ENCODE results near the gene UNK. TPM values are rescaled to one million over a fixed set of nuclear protein-coding genes. Genes with fewer than 3 reads are reported as not detected.

Gene UNK
- polyA plus RNA-seq, 1 donor: 21.9 TPM

DNA sequence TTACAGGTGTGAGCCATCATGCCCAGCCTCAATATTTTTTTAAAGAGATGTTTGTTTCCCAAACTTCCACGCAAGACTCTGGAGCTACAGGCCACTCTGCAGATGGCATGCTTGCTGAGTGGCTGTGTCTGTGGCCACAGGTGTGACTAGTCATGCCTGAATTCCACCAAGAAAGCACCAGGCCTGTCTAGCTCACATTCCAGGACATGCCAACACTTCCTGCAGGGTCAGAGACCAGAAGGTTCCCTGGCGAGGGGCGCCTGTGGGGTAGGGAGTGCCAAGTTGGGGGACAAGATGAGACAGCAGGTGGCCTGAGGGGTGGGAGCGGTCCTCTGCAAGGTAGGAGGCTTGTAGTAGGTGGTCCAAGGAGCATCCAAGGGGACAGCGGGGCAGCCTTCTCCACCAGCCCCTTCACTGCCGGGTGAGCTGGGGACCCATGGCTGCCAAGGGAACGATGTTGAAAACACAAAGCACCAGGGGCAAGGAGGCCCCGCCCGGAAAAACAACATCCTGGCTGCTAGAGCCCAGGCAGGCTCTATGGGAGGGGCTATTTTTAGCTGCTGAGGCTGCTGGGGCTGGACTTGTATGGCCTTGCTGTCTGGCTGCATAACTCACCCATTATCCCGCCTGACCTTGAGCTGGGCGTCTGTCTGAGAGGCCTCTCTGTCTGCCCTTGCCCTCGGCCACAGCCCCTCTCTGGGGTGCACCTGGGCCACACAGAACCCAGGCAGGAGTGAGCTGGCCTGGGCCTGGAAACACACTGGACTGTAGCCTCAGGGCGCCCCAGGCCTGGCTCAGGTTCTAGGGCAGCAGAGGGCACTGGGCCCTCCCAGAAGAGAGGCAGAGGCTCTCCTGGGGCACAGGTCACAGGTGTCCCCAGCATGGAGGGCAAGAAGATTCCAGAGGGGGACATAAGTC, 88.1 kb downstream of the UNK start:
- no peak for DNase-seq (ENCODE audit: low read depth)

DNA sequence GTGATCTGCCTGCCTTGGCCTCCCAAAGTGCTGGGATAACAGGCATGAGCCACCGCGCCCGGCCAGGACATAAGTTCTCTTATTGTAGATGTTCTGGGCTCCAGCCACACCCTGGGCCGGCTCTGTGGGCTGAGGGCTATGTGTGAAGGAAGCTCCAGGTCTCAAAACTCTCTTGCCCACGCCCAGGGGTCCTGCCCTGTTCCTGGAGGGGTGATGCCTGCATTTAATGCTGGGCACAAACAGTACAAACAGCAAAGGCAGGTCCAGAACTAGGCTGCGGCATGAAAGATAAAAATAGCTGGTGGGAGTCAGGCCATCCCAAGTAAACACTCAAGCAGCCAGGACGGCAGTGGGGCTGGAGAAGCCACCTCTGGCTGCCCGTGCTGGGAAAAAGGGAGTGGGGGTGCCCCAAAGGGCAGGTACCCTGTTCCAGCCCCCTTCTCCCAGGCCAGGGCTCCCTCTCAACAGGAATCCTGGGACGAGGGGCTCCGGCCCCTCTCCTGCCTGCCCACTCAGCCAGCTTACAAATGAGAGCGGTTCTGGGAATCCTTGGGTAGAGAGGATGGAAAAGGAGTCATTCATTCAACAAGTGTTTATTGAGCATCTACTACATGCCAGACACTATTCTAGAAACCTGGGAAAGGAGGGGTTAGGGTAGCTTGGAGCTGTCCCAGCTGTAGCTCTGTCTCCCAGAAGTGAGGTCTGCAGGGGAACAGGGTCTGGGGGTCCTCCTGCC, 89.1 kb downstream of the UNK start:
- no peak for DNase-seq (ENCODE audit: low read depth)

DNA sequence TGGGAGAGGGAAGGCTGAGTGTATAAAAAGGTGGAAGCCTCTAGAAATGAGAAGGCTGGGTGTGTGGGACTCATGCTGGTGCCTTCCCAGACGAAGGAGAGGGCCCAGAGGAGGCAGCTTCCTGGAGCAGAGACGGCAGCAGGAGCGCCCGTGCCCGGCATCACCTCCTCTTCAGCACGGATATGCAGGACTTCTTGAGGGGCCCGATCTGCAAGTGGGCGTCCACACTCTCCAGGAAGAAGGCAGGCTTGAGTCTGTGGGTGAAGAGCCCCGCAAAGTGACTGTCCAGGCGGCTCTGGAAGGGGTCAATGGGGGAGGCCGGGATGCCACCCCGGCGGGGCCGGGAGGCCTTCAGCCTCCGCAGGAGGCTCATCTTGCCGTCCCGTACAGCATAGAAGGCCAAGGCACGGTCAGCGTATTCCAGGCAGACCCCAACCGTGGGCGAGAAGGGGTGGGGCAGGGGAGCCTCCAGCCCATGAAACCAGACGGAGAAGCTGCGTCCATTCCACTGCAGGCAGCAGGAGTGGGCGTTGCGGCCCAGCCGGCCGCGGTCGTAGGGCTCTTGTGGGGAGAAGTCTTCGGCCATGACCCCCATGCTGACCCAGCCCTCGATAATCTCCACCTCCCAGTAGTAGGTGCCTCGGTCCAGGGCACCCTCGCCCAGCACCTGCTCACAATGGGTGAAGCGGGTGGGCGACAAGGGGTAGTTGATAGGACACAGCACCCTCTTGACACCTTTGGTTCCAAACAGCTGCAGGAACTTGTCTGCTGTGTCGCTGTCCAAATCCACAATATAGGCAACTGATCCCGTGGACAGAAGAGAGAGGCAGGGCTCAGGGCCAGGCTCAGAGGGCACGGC, 89.9 kb downstream of the UNK start:
- DNase-seq (ENCODE audit: low read depth): no peak

Other genes starting within 250 kb of the UNK start
- 112 TPM for gene MYO15B, start 197.0 kb upstream of the UNK start, polyA plus RNA-seq (ENCODE audit: insufficient read length)
- 9.2 TPM for gene SMIM5, start 151.4 kb upstream of the UNK start, polyA plus RNA-seq (ENCODE audit: insufficient read length)
- gene RECQL5, start 117.7 kb upstream of the UNK start, polyA plus RNA-seq (ENCODE audit: insufficient read length): 15.0 TPM
- gene SAP30BP, start 117.5 kb upstream of the UNK start, polyA plus RNA-seq (ENCODE audit: insufficient read length): 72.4 TPM
- gene ITGB4, start 63.3 kb upstream of the UNK start, polyA plus RNA-seq (ENCODE audit: insufficient read length): 4.6 TPM
- 24.8 TPM for gene GALK1, start 19.6 kb upstream of the UNK start, polyA plus RNA-seq (ENCODE audit: insufficient read length)
- 3.7 TPM for gene UNC13D, start 59.6 kb downstream of the UNK start, polyA plus RNA-seq (ENCODE audit: insufficient read length)
- gene WBP2, start 70.5 kb downstream of the UNK start, polyA plus RNA-seq (ENCODE audit: insufficient read length): 51.9 TPM
- gene TRIM47, start 93.8 kb downstream of the UNK start, polyA plus RNA-seq (ENCODE audit: insufficient read length): 19.3 TPM
- 16.4 TPM for gene TRIM65, start 112.1 kb downstream of the UNK start, polyA plus RNA-seq (ENCODE audit: insufficient read length)
- 73.6 TPM for gene MRPL38, start 120.1 kb downstream of the UNK start, polyA plus RNA-seq (ENCODE audit: insufficient read length)
- 7.9 TPM for gene FBF1, start 156.2 kb downstream of the UNK start, polyA plus RNA-seq (ENCODE audit: insufficient read length)
- 18.9 TPM for gene ACOX1, start 194.4 kb downstream of the UNK start, polyA plus RNA-seq (ENCODE audit: insufficient read length)
- 9.9 TPM for gene TEN1, start 194.4 kb downstream of the UNK start, polyA plus RNA-seq (ENCODE audit: insufficient read length)
- 4.6 TPM for gene CDK3, start 216.0 kb downstream of the UNK start, polyA plus RNA-seq (ENCODE audit: insufficient read length)
- 0.20 TPM for gene EVPL, start 242.5 kb downstream of the UNK start, polyA plus RNA-seq (ENCODE audit: insufficient read length)